ENCODE data around the gene HOOK2. TPM values are rescaled to one million over a fixed set of nuclear protein-coding genes. Genes with fewer than 3 reads are reported as not detected.

Gene HOOK2
- total and polyA plus RNA-seq, 2 of the 8 experiments (the other 6 are each of a cell fraction or from before 2014, with no cell fraction given) = 23.8 to 63.2 TPM

DNA sequence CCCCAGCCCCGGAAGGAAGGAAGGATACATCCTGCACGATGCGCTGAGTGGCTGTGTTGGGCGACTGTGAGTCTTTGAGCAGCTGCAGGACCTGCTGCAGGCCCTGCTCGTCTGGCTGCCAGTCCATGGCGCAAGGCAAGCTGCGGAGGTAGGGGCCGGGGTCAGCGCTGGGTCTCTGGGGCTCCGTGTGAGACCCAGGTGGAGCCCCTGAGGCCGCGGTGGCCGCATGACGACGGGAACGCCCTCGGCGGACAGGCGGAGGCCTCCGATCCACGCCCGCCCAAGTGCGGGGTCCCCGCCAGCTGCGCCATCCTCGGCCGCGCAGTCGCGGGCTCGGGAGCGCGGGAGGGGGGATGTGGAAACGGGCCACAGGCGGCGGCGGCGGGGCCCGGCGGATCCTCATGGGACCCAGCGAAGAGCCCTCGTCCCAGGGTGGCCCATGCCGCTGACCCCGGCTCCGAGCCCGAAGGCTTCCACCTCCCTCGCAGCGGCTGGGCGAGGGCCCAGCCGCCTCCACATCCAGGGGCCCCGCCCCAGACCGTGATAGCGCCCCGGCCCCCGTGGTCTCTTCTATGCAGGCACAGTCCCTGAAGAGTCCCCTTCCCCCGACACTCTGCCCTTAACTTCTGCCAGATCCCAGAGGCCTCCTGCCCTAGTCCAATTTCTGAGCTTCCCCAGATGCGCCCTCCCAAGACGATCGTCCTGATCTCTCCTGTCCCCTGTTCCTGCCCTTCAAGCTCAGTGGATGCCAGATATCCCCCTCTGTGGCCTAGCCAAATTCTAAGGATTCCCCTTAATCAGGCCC lies 54.3 kb downstream of the HOOK2 start:
- no peak overlapping the region for H4K91ac ChIP-seq (replicated peaks; ENCODE audit: insufficient read length, low read length)
- no peak for FAIRE-seq

More for the DNA sequence above, 54.3 kb downstream of the HOOK2 start:
- H3K4me3 ChIP-seq (ENCODE audit: extremely low read depth in 1 of 4, insufficient read depth in 2 of 4, low read depth in 3 of 4, low read length in 4 of 4) = peak overlapping the region; percentile 80 to 93 (median 82)
- TF ChIP-seq POLR2A (IDR thresholded peaks at IDR 0.05; ENCODE audit: control extremely low read depth in 1 of 2, low read depth in 2 of 2, low read length in 2 of 2) = peak in 1 of 2 experiments; percentile 43; a peak in 1 of 3 replicates
- no peak for TF ChIP-seq SP2 (IDR thresholded peaks at IDR 0.05; ENCODE audit: low read length)
- H3K27ac ChIP-seq (ENCODE audit: low read depth, low read length) = peak overlapping the region; percentile 49; the same call in 1 of the 2 replicates
- 0 out of 2 replicates have a peak overlapping the region, but pooled peaks have one; percentile 49 for H2AK5ac ChIP-seq (ENCODE audit: low read depth, low read length)
- peaks cover 7 to 10% of the 10 kb centered on the region in 2 experiments for H4K20me1 ChIP-seq (replicated peaks in 1 of 2; ENCODE audit: control insufficient read depth in 1 of 2, insufficient read depth in 2 of 2, low read length in 2 of 2)
- no peak overlapping the region; the same call in 1 of the 2 replicates for H3K18ac ChIP-seq (ENCODE audit: extremely low read depth, low read length)
- no peak overlapping the region for H2BK12ac ChIP-seq (ENCODE audit: low read depth, low read length)
- H2BK15ac ChIP-seq (ENCODE audit: low read length) = no peak overlapping the region
- peak in 1 of 2 experiments; percentile 56 for DNase-seq (ENCODE audit: low read depth in 1 of 2, low spot score in 2 of 2)
- ChIA-PET CTCF (ENCODE audit: partially characterized antibody) (interaction anchor here (0.9 to 2.7 kb wide), 9 partner anchors 13 to 76 kb away, joined by 3 to 12 read pairs (median 5); no protein-coding TSS in a partner anchor), POLR2A (ENCODE audit: partially characterized antibody) (interaction anchor here (0.7 to 12.9 kb wide), 21 partner anchors 7 to 232 kb away, joined by 3 to 258 read pairs (median 8); partner anchors contain the start of genes BEST2, DHPS, FBXW9 and GET3)
- no peak overlapping the region for H3K4ac ChIP-seq (replicated peaks; ENCODE audit: insufficient read length, low read depth, low read length)
- no peak overlapping the region for H4K5ac ChIP-seq (ENCODE audit: insufficient read length, low read depth, low read length)
- H3K36me3 ChIP-seq (ENCODE audit: control insufficient read depth in 2 of 4, insufficient read depth in 4 of 4, low read length in 3 of 4) = peaks cover 7 to 17% (median 8%) of the 10 kb centered on the region in 4 experiments; a peak in 6 of 8 replicates
- no peak overlapping the region for H2BK120ac ChIP-seq (replicated peaks; ENCODE audit: low read depth, low read length)
- no peak overlapping the region for H3K14ac ChIP-seq (ENCODE audit: insufficient read length)
- H2BK5ac ChIP-seq (ENCODE audit: low read depth, low read length) = 0 out of 2 replicates have a peak overlapping the region, but pooled peaks have one; percentile 66
- no peak overlapping the region for H3K56ac ChIP-seq (replicated peaks; ENCODE audit: insufficient read length, low read depth, low read length)
- H3K79me2 ChIP-seq (ENCODE audit: control insufficient read depth in 1 of 2, insufficient read depth in 2 of 2, low read length in 2 of 2) = peaks cover 27 to 66% of the 10 kb centered on the region in 2 experiments
- no peaks in the 10 kb centered on the region for H3K27me3 ChIP-seq (replicated peaks in 1 of 4; ENCODE audit: control insufficient read depth in 3 of 4, extremely low read depth in 1 of 4, insufficient read depth in 3 of 4, low read length in 3 of 4)
- peaks cover 10% of the 10 kb centered on the region for H3K23me2 ChIP-seq (ENCODE audit: low read depth, low read length)
- H3K79me1 ChIP-seq (ENCODE audit: low read depth, low read length) = peaks cover 12% of the 10 kb centered on the region; the same call in 1 of the 2 replicates
- H2AFZ ChIP-seq (ENCODE audit: low read length) = no peak overlapping the region
- H3K9ac ChIP-seq (replicated peaks in 1 of 4; ENCODE audit: extremely low read depth in 1 of 4, low read depth in 3 of 4, low read length in 3 of 4) = peak overlapping the region; percentile 74 to 90 (median 82)
- WGBS, 2 experiments (ENCODE audit: extremely low coverage in 1 of 2, insufficient coverage in 1 of 2, insufficient read length in 1 of 2, insufficient replicate concordance in 2 of 2, low coverage in 1 of 2, low lambda C conversion rate in 2 of 2, missing lambda C conversion rate in 1 of 2) = 21% methylated on average over 37 of the region's 59 CpGs; no CpG with 5 or more reads in 1 of the 2 experiments
- no peaks in the 10 kb centered on the region for H3K9me3 ChIP-seq (ENCODE audit: insufficient read depth in 2 of 2, low read depth in 1 of 2, low read length in 1 of 2)
- no peak overlapping the region for H2BK20ac ChIP-seq (ENCODE audit: low read length)
- H3K4me2 ChIP-seq (ENCODE audit: insufficient read depth in 1 of 2, low read depth in 2 of 2, low read length in 2 of 2) = peak overlapping the region; percentile 92 to 98
- H3K4me1 ChIP-seq (replicated peaks in 1 of 4; ENCODE audit: control insufficient read depth in 3 of 4, insufficient read depth in 4 of 4, low read length in 3 of 4) = peaks cover 0 to 6% (median 2%) of the 10 kb centered on the region in 4 experiments; a peak in 4 of 7 replicates
- H4K8ac ChIP-seq (ENCODE audit: extremely low read depth, insufficient read depth, low read length) = no peak overlapping the region
- H3K23ac ChIP-seq (ENCODE audit: insufficient read length) = no peak overlapping the region
